ENCODE results near the gene SCARF2.

Gene SCARF2

GRCh38 chr22:20464096-20464614 lies 26.5 kb upstream of the SCARF2 start:
- no peak for TF ChIP-seq CTCF (IDR thresholded peaks at IDR 0.05; ENCODE audit: low read depth, low read length)
- no peak for TF ChIP-seq EZH2phosphoT487 (IDR thresholded peaks at IDR 0.05; ENCODE audit: low read depth)
- H3K9ac ChIP-seq (ENCODE audit: low read length): no peak overlapping the region; the same call in 1 of the 2 replicates
- peak overlapping the region; percentile 63 for H3K27ac ChIP-seq (ENCODE audit: low read length)
- peak overlapping the region; percentile 62 for H3K4me2 ChIP-seq (ENCODE audit: low read length)
- no peak overlapping the region for H2AFZ ChIP-seq (ENCODE audit: low read depth, low read length)
- H3K9me3 ChIP-seq (ENCODE audit: insufficient read depth, low read length): no peaks in the 10 kb centered on the region
- peak overlapping the region; percentile 6; the same call in 1 of the 2 replicates for H3K4me3 ChIP-seq (ENCODE audit: low read length)
- no peaks in the 10 kb centered on the region for H3K79me2 ChIP-seq (ENCODE audit: low read length)
- peaks cover 21% of the 10 kb centered on the region for H3K4me1 ChIP-seq (ENCODE audit: low read length)
- H3K36me3 ChIP-seq (replicated peaks; ENCODE audit: low read depth, low read length): peaks cover 22% of the 10 kb centered on the region
- H3K27me3 ChIP-seq (ENCODE audit: low read depth, low read length): no peaks in the 10 kb centered on the region
- H4K20me1 ChIP-seq (ENCODE audit: insufficient read depth, low read length): peaks cover 13% of the 10 kb centered on the region

GRCh38 chr22:20463324-20464095 lies 25.9 kb upstream of the SCARF2 start:
- peak overlapping the region; percentile 6; the same call in 1 of the 2 replicates for H3K4me3 ChIP-seq (ENCODE audit: low read length)
- peaks cover 13% of the 10 kb centered on the region for H4K20me1 ChIP-seq (ENCODE audit: insufficient read depth, low read length)
- H3K79me2 ChIP-seq (ENCODE audit: low read length): no peaks in the 10 kb centered on the region
- no peaks in the 10 kb centered on the region for H3K9me3 ChIP-seq (ENCODE audit: insufficient read depth, low read length)
- peak overlapping the region; percentile 62 for H3K4me2 ChIP-seq (ENCODE audit: low read length)
- H3K4me1 ChIP-seq (ENCODE audit: low read length): peaks cover 21% of the 10 kb centered on the region
- H3K27me3 ChIP-seq (ENCODE audit: low read depth, low read length): no peaks in the 10 kb centered on the region
- no peak overlapping the region for H2AFZ ChIP-seq (ENCODE audit: low read depth, low read length)
- H3K36me3 ChIP-seq (replicated peaks; ENCODE audit: low read depth, low read length): peaks cover 20% of the 10 kb centered on the region
- H3K9ac ChIP-seq (ENCODE audit: low read length): peak overlapping the region; percentile 11; the same call in 1 of the 2 replicates
- TF ChIP-seq EZH2phosphoT487 (IDR thresholded peaks at IDR 0.05; ENCODE audit: low read depth) (no peak), CTCF (IDR thresholded peaks at IDR 0.05; ENCODE audit: low read depth, low read length) (no peak)
- peak overlapping the region; percentile 63 for H3K27ac ChIP-seq (ENCODE audit: low read length)

GRCh38 chr22:20459862-20460261 lies 22.2 kb upstream of the SCARF2 start:
- H3K4me2 ChIP-seq (ENCODE audit: low read length): no peak overlapping the region
- H3K27me3 ChIP-seq (ENCODE audit: low read depth, low read length): no peaks in the 10 kb centered on the region
- peaks cover 15% of the 10 kb centered on the region for H4K20me1 ChIP-seq (ENCODE audit: insufficient read depth, low read length)
- H2AFZ ChIP-seq (ENCODE audit: low read depth, low read length): no peak overlapping the region
- peaks cover 28% of the 10 kb centered on the region for H3K4me1 ChIP-seq (ENCODE audit: low read length)
- TF ChIP-seq EZH2phosphoT487 (IDR thresholded peaks at IDR 0.05; ENCODE audit: low read depth) (no peak), CTCF (IDR thresholded peaks at IDR 0.05; ENCODE audit: low read depth, low read length) (no peak)
- H3K27ac ChIP-seq (ENCODE audit: low read length): no peak overlapping the region
- H3K79me2 ChIP-seq (ENCODE audit: low read length): no peaks in the 10 kb centered on the region
- peaks cover 21% of the 10 kb centered on the region for H3K36me3 ChIP-seq (replicated peaks; ENCODE audit: low read depth, low read length)
- H3K9ac ChIP-seq (ENCODE audit: low read length): no peak overlapping the region
- no peaks in the 10 kb centered on the region for H3K9me3 ChIP-seq (ENCODE audit: insufficient read depth, low read length)
- H3K4me3 ChIP-seq (ENCODE audit: low read length): no peak overlapping the region

- Histone ChIP-seq H3K27me3 (ENCODE audit: low read depth, low read length) (no peaks in the 10 kb centered on the region), H3K79me2 (ENCODE audit: low read length) (no peaks in the 10 kb centered on the region), H4K20me1 (ENCODE audit: insufficient read depth, low read length) (peaks cover 14% of the 10 kb centered on the region), H3K4me2 (ENCODE audit: low read length) (no peak overlapping the region), H3K4me3 (ENCODE audit: low read length) (no peak overlapping the region), H2AFZ (ENCODE audit: low read depth, low read length) (no peak overlapping the region), H3K27ac (ENCODE audit: low read length) (no peak overlapping the region), H3K36me3 (replicated peaks; ENCODE audit: low read depth, low read length) (peaks cover 14% of the 10 kb centered on the region), H3K4me1 (ENCODE audit: low read length) (peaks cover 24% of the 10 kb centered on the region), H3K9ac (ENCODE audit: low read length) (no peak overlapping the region), H3K9me3 (ENCODE audit: insufficient read depth, low read length) (no peaks in the 10 kb centered on the region)
- TF ChIP-seq CTCF (IDR thresholded peaks at IDR 0.05; ENCODE audit: low read depth, low read length) (no peak), EZH2phosphoT487 (IDR thresholded peaks at IDR 0.05; ENCODE audit: low read depth) (no peak)
These were observed 21.5 kb upstream of the SCARF2 start for GRCh38 chr22:20459152-20459542.

Measured in OCI-LY3 (cell line).